ENCODE data around the gene ITM2A.

DNA sequence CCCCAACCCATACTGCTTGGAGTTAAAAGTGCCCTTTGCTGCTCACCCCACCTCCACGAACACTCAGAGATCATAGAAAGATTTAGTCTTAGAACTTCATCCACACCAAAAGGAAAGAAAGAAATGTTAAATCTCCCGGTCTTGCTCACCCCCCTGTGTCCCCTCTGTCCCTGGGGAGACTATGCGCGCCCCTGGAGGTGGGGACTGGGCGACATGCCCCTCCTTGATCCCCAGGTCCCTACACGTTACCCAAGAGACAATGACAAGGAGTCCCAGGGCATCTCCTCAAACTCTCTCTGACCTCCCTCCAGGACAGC, 620 bp downstream of the ITM2A start:
- TF ChIP-seq, protein P1, sequence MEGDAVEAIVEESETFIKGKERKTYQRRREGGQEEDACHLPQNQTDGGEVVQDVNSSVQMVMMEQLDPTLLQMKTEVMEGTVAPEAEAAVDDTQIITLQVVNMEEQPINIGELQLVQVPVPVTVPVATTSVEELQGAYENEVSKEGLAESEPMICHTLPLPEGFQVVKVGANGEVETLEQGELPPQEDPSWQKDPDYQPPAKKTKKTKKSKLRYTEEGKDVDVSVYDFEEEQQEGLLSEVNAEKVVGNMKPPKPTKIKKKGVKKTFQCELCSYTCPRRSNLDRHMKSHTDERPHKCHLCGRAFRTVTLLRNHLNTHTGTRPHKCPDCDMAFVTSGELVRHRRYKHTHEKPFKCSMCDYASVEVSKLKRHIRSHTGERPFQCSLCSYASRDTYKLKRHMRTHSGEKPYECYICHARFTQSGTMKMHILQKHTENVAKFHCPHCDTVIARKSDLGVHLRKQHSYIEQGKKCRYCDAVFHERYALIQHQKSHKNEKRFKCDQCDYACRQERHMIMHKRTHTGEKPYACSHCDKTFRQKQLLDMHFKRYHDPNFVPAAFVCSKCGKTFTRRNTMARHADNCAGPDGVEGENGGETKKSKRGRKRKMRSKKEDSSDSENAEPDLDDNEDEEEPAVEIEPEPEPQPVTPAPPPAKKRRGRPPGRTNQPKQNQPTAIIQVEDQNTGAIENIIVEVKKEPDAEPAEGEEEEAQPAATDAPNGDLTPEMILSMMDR (conservative IDR thresholded peaks at IDR 0.05) = no peak
- no peak for TF ChIP-seq EZH2 (IDR thresholded peaks at IDR 0.05; ENCODE audit: low read depth)
